ENCODE data around the gene CCDC85C.
"Not testable (repeated sequence)": the region's sequence is repeated elsewhere in the genome, so short reads cannot be mapped to it uniquely, and the experiment has no call there.

GRCh38 chr14:99642771-99643170 is 38.8 kb upstream of the CCDC85C start:
- not testable (repeated sequence) for TF ChIP-seq EP300 (IDR thresholded peaks at IDR 0.05; ENCODE audit: borderline replicate concordance in 1 of 2, control insufficient read depth in 1 of 2, low read depth in 2 of 2, low read length in 2 of 2); CREB1 (IDR thresholded peaks at IDR 0.05; ENCODE audit: low read depth); NR2C2 (IDR thresholded peaks at IDR 0.05; ENCODE audit: borderline replicate concordance, control insufficient read depth, insufficient read length, low read depth); CHD2 (IDR thresholded peaks at IDR 0.05; ENCODE audit: borderline replicate concordance, low read depth, low read length); POLR2A (IDR thresholded peaks at IDR 0.05; ENCODE audit: low read depth, low read length); RAD21 (IDR thresholded peaks at IDR 0.05; ENCODE audit: insufficient read depth, low read depth, low read length); KDM1A (IDR thresholded peaks at IDR 0.05; ENCODE audit: borderline replicate concordance); SREBF2 (IDR thresholded peaks at IDR 0.05; ENCODE audit: low read length); EZH2 (IDR thresholded peaks at IDR 0.05; ENCODE audit: borderline replicate concordance, control insufficient read depth, low read depth, low read length)
- TF ChIP-seq, protein P1, sequence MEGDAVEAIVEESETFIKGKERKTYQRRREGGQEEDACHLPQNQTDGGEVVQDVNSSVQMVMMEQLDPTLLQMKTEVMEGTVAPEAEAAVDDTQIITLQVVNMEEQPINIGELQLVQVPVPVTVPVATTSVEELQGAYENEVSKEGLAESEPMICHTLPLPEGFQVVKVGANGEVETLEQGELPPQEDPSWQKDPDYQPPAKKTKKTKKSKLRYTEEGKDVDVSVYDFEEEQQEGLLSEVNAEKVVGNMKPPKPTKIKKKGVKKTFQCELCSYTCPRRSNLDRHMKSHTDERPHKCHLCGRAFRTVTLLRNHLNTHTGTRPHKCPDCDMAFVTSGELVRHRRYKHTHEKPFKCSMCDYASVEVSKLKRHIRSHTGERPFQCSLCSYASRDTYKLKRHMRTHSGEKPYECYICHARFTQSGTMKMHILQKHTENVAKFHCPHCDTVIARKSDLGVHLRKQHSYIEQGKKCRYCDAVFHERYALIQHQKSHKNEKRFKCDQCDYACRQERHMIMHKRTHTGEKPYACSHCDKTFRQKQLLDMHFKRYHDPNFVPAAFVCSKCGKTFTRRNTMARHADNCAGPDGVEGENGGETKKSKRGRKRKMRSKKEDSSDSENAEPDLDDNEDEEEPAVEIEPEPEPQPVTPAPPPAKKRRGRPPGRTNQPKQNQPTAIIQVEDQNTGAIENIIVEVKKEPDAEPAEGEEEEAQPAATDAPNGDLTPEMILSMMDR (IDR thresholded peaks at IDR 0.05 in 2 of 3, conservative IDR thresholded peaks at IDR 0.05 in 1 of 3; ENCODE audit: control insufficient read depth in 2 of 3, extremely low read depth in 1 of 3, insufficient read depth in 1 of 3, low read depth in 3 of 3, low read length in 3 of 3): not testable (repeated sequence)
- TF ChIP-seq, protein P2, sequence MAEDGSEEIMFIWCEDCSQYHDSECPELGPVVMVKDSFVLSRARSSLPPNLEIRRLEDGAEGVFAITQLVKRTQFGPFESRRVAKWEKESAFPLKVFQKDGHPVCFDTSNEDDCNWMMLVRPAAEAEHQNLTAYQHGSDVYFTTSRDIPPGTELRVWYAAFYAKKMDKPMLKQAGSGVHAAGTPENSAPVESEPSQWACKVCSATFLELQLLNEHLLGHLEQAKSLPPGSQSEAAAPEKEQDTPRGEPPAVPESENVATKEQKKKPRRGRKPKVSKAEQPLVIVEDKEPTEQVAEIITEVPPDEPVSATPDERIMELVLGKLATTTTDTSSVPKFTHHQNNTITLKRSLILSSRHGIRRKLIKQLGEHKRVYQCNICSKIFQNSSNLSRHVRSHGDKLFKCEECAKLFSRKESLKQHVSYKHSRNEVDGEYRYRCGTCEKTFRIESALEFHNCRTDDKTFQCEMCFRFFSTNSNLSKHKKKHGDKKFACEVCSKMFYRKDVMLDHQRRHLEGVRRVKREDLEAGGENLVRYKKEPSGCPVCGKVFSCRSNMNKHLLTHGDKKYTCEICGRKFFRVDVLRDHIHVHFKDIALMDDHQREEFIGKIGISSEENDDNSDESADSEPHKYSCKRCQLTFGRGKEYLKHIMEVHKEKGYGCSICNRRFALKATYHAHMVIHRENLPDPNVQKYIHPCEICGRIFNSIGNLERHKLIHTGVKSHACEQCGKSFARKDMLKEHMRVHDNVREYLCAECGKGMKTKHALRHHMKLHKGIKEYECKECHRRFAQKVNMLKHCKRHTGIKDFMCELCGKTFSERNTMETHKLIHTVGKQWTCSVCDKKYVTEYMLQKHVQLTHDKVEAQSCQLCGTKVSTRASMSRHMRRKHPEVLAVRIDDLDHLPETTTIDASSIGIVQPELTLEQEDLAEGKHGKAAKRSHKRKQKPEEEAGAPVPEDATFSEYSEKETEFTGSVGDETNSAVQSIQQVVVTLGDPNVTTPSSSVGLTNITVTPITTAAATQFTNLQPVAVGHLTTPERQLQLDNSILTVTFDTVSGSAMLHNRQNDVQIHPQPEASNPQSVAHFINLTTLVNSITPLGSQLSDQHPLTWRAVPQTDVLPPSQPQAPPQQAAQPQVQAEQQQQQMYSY (CRISPR knock-in tag; IDR thresholded peaks at IDR 0.05): not testable (repeated sequence)

Measured in GM12878 (cell line).